Islet precursor cell (in vitro differentiated cells): ENCODE results near the gene ABHD12.
A peak's percentile ranks its signal among the peaks of the same experiment; 100 is the strongest.
"Not testable (repeated sequence)": the region's sequence is repeated elsewhere in the genome, so short reads cannot be mapped to it uniquely, and the experiment has no call there.

ENCODE experiments used
- DNase-seq: peaks from one replicate; pipeline ENCODE4 v3.0.0-alpha.2; 2018

ABHD12 gene

GRCh38 chr20:25353353-25353746 lies 37.3 kb downstream of the ABHD12 start:
- DNase-seq: no peak

GRCh38 chr20:25352746-25353145 lies 37.9 kb downstream of the ABHD12 start:
- no peak for DNase-seq

- no peak for DNase-seq
Measured at GRCh38 chr20:25351024-25351360, 39.6 kb downstream of the ABHD12 start.

- DNase-seq: no peak
Measured at GRCh38 chr20:25346349-25346748, 44.3 kb downstream of the ABHD12 start.

- no peak for DNase-seq
Measured at GRCh38 chr20:25345721-25346120, 44.9 kb downstream of the ABHD12 start.

- DNase-seq: no peak
Measured at GRCh38 chr20:25344634-25345033, 46.0 kb downstream of the ABHD12 start.

GRCh38 chr20:25341716-25342680 lies 48.6 kb downstream of the ABHD12 start:
- no peak for DNase-seq

GRCh38 chr20:25340380-25340779 lies 50.3 kb downstream of the ABHD12 start:
- no peak for DNase-seq

GRCh38 chr20:25339608-25340007 lies 51.0 kb downstream of the ABHD12 start:
- DNase-seq: peak; percentile 60

- no peak for DNase-seq
Measured at GRCh38 chr20:25338112-25339023, 52.3 kb downstream of the ABHD12 start.

- peak; percentile 60 for DNase-seq
Measured at GRCh38 chr20:25336561-25337422, 53.8 kb downstream of the ABHD12 start.

GRCh38 chr20:25334972-25335371 lies 55.7 kb downstream of the ABHD12 start:
- not testable (repeated sequence) for DNase-seq

- no peak for DNase-seq
Measured at GRCh38 chr20:25328954-25329498, 61.6 kb downstream of the ABHD12 start.

GRCh38 chr20:25327521-25328235 lies 63.0 kb downstream of the ABHD12 start:
- DNase-seq: no peak

- no peak for DNase-seq
Measured at GRCh38 chr20:25325997-25326396, 64.6 kb downstream of the ABHD12 start.

GRCh38 chr20:25325073-25325472 lies 65.6 kb downstream of the ABHD12 start:
- peak; percentile 38 for DNase-seq

GRCh38 chr20:25324412-25324811 lies 66.2 kb downstream of the ABHD12 start:
- DNase-seq: peak; percentile 32

- peak; percentile 42 for DNase-seq
Measured at GRCh38 chr20:25323496-25324246, 67.0 kb downstream of the ABHD12 start.

- no peak for DNase-seq
Measured at GRCh38 chr20:25321991-25322390, 68.6 kb downstream of the ABHD12 start.

- DNase-seq: peak; percentile 74
Measured at GRCh38 chr20:25321262-25321831, 69.3 kb downstream of the ABHD12 start.
